Right lobe of liver (tissue), 4 donors: ENCODE data around the gene GRID1.

Experiments used
- POLR2A ChIP-seq: fragments of 450-650 bp; IDR thresholded peaks from one replicate; pipeline ENCODE4 v1.6.1; 2017; ENCODE audit warnings: antibody characterized with exemption, mild to moderate bottlenecking
- TF ChIP-seq, protein P1 (sequence below), 4 donors: fragments of 200-600 bp in 3 of 4; fragments of 450-650 bp in 1 of 4; IDR thresholded peaks; one replicate each; pipeline versions ENCODE4 v1.5.1 to v1.8.0; 2016 to 2022; ENCODE audit warnings: antibody characterized with exemption in 4 of 4, mild to moderate bottlenecking in 2 of 4
- donor health status: DM: no; HTN: no; CAD: no.
- donor health status: DM: no; HTN: no; CAD: no.
- donor health status: DM: no; HTN: yes; CAD: no.

DNA sequence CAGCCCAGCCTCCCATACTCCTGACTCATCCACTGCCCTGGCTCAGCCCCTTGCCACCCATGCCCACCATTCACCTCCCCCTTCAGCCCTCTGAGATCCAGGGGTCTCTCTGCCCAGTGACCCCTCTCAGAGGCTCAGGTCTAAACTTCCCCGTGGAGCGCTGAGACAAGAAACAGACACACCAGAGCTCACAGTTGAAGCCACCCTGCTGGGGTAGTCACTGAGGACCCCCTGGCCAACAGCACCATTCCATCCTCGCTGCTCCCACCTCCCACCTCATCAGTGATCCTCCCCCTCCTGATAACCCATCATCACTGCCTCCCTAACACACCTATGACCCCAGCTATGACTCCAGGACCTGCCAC lies 100.7 kb downstream of the GRID1 start:
- TF ChIP-seq POLR2A = no peak
- TF ChIP-seq, protein P1, sequence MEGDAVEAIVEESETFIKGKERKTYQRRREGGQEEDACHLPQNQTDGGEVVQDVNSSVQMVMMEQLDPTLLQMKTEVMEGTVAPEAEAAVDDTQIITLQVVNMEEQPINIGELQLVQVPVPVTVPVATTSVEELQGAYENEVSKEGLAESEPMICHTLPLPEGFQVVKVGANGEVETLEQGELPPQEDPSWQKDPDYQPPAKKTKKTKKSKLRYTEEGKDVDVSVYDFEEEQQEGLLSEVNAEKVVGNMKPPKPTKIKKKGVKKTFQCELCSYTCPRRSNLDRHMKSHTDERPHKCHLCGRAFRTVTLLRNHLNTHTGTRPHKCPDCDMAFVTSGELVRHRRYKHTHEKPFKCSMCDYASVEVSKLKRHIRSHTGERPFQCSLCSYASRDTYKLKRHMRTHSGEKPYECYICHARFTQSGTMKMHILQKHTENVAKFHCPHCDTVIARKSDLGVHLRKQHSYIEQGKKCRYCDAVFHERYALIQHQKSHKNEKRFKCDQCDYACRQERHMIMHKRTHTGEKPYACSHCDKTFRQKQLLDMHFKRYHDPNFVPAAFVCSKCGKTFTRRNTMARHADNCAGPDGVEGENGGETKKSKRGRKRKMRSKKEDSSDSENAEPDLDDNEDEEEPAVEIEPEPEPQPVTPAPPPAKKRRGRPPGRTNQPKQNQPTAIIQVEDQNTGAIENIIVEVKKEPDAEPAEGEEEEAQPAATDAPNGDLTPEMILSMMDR (IDR thresholded peaks at IDR 0.05) = no peak
